ENCODE data around the gene RNF217.
"Not testable (repeated sequence)": the region's sequence is repeated elsewhere in the genome, so short reads cannot be mapped to it uniquely, and the experiment has no call there.

Gene RNF217

GRCh38 chr6:124963831-124964763, 1.9 kb downstream of the RNF217 start:
- DNase-seq (ENCODE audit: low spot score): peak; percentile 39

- DNase-seq (ENCODE audit: low spot score): no peak
Observed at GRCh38 chr6:124964764-124965105, 2.5 kb downstream of the RNF217 start.

- not testable (repeated sequence) for DNase-seq (ENCODE audit: low spot score)
Observed at GRCh38 chr6:124965424-124965850, 3.2 kb downstream of the RNF217 start.

GRCh38 chr6:124967444-124967843, 5.2 kb downstream of the RNF217 start:
- DNase-seq (ENCODE audit: low spot score): no peak

- DNase-seq (ENCODE audit: low spot score): no peak
Observed at GRCh38 chr6:124968401-124968800, 6.2 kb downstream of the RNF217 start.

GRCh38 chr6:124970243-124970642, 8.0 kb downstream of the RNF217 start:
- DNase-seq (ENCODE audit: low spot score): no peak

GRCh38 chr6:124970763-124971162, 8.5 kb downstream of the RNF217 start:
- DNase-seq (ENCODE audit: low spot score): no peak

- DNase-seq (ENCODE audit: low spot score): no peak
Observed at GRCh38 chr6:124973780-124974179, 11.5 kb downstream of the RNF217 start.

GRCh38 chr6:124974771-124975377, 12.6 kb downstream of the RNF217 start:
- DNase-seq (ENCODE audit: low spot score): peak; percentile 57

- no peak for DNase-seq (ENCODE audit: low spot score)
Observed at GRCh38 chr6:124977067-124977908, 15.1 kb downstream of the RNF217 start.

- DNase-seq (ENCODE audit: low spot score): no peak
Observed at GRCh38 chr6:124978451-124979293, 16.4 kb downstream of the RNF217 start.

- no peak for DNase-seq (ENCODE audit: low spot score)
Observed at GRCh38 chr6:124979294-124979678, 17.0 kb downstream of the RNF217 start.

GRCh38 chr6:124982669-124983068, 20.4 kb downstream of the RNF217 start:
- no peak for DNase-seq (ENCODE audit: low spot score)

GRCh38 chr6:124983383-124984083, 21.3 kb downstream of the RNF217 start:
- DNase-seq (ENCODE audit: low spot score): no peak

- no peak for DNase-seq (ENCODE audit: low spot score)
Observed at GRCh38 chr6:124984668-124985338, 22.6 kb downstream of the RNF217 start.

- DNase-seq (ENCODE audit: low spot score): no peak
Observed at GRCh38 chr6:124986164-124986563, 23.9 kb downstream of the RNF217 start.

- DNase-seq (ENCODE audit: low spot score): no peak
Observed at GRCh38 chr6:124987291-124987690, 25.1 kb downstream of the RNF217 start.

- no peak for DNase-seq (ENCODE audit: low spot score)
Observed at GRCh38 chr6:124987999-124988591, 25.9 kb downstream of the RNF217 start.

GRCh38 chr6:124989136-124989983, 27.1 kb downstream of the RNF217 start:
- DNase-seq (ENCODE audit: low spot score): no peak
